ENCODE measurements around the gene SIPA1.

SIPA1 gene

DNA sequence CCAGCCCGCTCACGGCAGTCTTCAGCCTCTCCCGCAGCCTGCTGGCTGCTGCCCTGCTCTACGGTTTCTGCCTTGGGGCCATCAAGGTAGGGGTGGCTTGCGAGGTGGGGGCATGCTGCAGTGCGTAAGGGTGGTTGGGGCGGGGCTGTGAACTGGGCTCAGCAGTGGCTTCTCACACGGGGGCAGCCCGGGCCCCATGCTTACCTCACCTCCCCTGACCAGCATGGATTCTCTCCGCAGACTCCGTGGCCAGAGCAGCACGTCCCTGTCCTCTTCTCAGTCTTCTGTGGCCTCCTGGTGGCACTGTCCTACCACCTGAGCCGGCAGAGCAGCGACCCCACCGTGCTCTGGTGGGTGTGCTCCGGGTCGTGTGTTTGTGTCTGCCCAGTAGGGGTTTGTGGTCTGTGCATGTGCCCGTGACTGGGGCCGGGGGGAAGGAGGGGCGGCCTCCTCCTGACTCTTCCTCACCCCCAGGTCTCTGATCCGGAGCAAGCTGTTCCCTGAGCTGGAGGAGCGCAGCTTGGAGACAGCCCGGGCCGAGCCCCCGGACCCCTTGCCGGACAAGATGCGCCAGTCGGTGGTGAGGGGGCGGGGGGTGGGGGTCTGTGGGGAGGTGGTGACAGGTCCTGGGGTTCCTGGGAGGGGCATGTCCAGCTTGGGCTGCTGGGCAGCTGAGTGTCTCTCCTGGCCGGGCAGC, 12.8 kb upstream of the SIPA1 start:
- TF ChIP-seq, protein P1, sequence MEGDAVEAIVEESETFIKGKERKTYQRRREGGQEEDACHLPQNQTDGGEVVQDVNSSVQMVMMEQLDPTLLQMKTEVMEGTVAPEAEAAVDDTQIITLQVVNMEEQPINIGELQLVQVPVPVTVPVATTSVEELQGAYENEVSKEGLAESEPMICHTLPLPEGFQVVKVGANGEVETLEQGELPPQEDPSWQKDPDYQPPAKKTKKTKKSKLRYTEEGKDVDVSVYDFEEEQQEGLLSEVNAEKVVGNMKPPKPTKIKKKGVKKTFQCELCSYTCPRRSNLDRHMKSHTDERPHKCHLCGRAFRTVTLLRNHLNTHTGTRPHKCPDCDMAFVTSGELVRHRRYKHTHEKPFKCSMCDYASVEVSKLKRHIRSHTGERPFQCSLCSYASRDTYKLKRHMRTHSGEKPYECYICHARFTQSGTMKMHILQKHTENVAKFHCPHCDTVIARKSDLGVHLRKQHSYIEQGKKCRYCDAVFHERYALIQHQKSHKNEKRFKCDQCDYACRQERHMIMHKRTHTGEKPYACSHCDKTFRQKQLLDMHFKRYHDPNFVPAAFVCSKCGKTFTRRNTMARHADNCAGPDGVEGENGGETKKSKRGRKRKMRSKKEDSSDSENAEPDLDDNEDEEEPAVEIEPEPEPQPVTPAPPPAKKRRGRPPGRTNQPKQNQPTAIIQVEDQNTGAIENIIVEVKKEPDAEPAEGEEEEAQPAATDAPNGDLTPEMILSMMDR (IDR thresholded peaks at IDR 0.05; ENCODE audit: low read depth, low read length) = no peak
- DNase-seq (ENCODE audit: low read depth in 2 of 2) = no peak
- H3K4me3 ChIP-seq (replicated peaks in 1 of 2; ENCODE audit: low read depth in 2 of 2, low read length in 2 of 2) = no peak overlapping the region

DNA sequence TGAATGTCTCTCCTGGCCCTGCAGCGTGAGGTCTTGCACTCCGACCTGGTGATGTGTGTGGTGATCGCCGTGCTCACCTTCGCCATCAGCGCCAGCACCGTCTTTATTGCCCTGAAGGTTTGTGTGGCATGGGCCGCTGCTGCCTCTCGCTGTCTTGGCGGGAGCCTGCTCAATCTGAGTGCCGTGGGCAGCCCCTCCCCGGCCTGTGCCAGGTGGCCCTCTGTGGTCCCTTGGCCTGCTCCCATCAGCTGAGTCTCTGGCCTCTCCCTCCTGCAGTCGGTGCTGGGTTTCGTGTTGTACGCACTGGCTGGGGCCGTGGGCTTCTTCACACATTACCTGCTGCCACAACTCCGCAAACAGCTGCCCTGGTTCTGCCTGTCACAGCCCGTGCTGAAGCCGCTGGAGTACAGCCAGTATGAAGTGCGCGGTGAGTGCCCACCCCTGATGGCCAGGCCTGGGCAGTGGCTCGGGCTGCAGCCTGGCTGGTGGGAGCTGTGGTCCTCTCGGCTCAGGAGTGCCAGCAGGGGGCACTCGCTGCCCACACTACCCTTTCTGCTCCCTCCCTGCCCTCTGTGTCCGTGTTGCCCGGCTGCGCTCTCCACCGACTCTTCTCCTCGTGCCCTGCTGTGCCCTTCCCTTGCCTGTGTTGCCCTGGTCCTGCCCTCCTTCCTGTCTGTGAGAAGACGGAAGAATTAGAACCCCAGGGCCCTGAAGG, 12.1 kb upstream of the SIPA1 start:
- TF ChIP-seq, protein P1 (IDR thresholded peaks at IDR 0.05; ENCODE audit: low read depth, low read length) = peak; percentile 50
- H3K4me3 ChIP-seq (replicated peaks in 1 of 2; ENCODE audit: low read depth in 2 of 2, low read length in 2 of 2) = no peak overlapping the region
- peak; percentile 46 to 51 for DNase-seq (ENCODE audit: low read depth in 2 of 2)

DNA sequence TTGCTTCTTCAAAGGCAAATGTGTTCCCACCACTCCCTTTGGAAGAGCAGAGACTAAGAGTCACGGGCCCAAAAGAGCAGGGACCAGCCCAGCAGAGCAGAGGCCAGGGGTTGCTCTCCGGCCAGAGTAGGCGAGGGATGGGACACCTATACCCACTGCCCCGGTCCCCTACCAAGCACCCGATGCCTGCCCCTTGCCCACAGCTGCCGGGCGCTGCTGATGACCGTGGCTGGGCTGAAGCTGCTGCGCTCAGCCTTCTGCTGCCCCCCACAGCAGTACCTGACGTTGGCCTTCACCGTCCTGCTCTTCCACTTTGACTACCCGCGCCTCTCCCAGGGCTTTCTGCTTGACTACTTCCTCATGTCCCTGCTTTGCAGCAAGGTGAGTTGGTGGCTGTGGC, 10.7 kb upstream of the SIPA1 start:
- H3K4me3 ChIP-seq (replicated peaks in 1 of 2; ENCODE audit: low read depth in 2 of 2, low read length in 2 of 2) = no peak overlapping the region
- DNase-seq (ENCODE audit: low read depth in 2 of 2) = no peak
- TF ChIP-seq, protein P1 (IDR thresholded peaks at IDR 0.05; ENCODE audit: low read depth, low read length) = no peak

DNA sequence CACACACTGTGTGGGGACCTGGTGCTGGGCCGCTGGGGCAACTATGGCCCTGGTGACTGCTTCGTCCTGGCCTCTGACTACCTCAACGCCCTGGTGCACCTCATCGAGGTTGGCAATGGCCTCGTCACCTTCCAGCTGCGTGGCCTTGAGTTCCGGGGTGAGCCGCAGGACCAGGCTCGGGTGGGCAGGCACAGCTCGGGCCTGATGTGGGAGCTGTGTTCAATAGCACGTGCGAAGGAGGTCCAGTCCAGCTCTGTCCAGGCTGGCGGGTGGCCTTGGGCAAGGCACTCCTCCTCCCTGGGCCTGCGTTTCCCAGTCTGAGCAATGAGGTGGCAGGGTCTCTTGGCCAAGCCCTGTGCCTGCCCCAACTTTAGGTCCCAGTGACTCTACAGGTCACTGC, 8.3 kb upstream of the SIPA1 start:
- no peak overlapping the region for H3K4me3 ChIP-seq (replicated peaks in 1 of 2; ENCODE audit: low read depth in 2 of 2, low read length in 2 of 2)
- no peak for DNase-seq (ENCODE audit: low read depth in 2 of 2)
- TF ChIP-seq, protein P1 (IDR thresholded peaks at IDR 0.05; ENCODE audit: low read depth, low read length) = no peak

GRCh38 chr11:65630215-65630614, 7.7 kb upstream of the SIPA1 start:
- TF ChIP-seq, protein P1 (IDR thresholded peaks at IDR 0.05; ENCODE audit: low read depth, low read length) = no peak
- H3K4me3 ChIP-seq (replicated peaks in 1 of 2; ENCODE audit: low read depth in 2 of 2, low read length in 2 of 2) = no peak overlapping the region
- DNase-seq (ENCODE audit: low read depth in 2 of 2) = no peak

DNA sequence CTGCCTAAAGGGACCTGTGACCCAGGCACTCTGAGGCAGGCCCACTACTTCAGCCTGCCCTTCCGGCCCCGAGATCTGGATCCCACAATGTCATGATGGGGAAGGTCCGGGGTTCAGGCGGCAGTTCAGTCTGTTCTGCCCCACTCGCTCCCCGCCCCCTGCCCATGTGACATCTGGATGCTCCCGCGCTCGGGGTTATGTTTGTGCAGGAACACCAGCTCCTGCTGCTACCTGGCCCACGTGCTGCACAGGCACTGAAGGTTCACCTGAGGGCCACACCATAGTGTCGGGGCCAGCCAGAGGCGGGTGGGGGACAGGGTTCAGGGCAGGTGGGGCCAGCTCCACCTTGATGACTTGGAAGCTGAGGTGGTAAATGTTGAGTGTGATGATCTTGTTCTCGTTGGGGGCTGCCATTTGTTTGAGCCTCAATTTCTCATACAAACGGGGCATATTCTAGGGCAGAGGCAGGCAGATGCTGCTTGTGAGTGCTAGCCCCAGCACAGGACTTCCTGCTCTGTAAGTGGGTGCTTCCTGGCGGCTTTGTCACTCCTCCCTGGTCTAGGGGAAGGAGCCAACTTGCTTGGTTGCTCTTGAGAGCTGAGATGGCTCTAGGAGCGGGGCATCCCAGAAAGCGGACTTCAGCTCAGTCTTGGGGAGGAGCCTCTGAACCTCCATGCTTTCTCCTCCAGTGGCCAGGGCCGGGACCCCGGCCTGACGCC, 4.4 kb upstream of the SIPA1 start:
- H3K4me3 ChIP-seq (replicated peaks in 1 of 2; ENCODE audit: low read depth in 2 of 2, low read length in 2 of 2) = no peak overlapping the region
- no peak for DNase-seq (ENCODE audit: low read depth in 2 of 2)
- TF ChIP-seq, protein P1 (IDR thresholded peaks at IDR 0.05; ENCODE audit: low read depth, low read length) = no peak
